Activated T-cell treated with anti-CD3 and anti-CD28 coated beads for 4 hours (primary cell): Measurements from ENCODE around the gene LRRC23.
A peak's percentile ranks its signal among the peaks of the same experiment; 100 is the strongest.

Source experiments
- DNase-seq: peaks from one replicate; pipeline ENCODE4 v3.0.0-alpha.2; 2020

LRRC23 gene

DNA sequence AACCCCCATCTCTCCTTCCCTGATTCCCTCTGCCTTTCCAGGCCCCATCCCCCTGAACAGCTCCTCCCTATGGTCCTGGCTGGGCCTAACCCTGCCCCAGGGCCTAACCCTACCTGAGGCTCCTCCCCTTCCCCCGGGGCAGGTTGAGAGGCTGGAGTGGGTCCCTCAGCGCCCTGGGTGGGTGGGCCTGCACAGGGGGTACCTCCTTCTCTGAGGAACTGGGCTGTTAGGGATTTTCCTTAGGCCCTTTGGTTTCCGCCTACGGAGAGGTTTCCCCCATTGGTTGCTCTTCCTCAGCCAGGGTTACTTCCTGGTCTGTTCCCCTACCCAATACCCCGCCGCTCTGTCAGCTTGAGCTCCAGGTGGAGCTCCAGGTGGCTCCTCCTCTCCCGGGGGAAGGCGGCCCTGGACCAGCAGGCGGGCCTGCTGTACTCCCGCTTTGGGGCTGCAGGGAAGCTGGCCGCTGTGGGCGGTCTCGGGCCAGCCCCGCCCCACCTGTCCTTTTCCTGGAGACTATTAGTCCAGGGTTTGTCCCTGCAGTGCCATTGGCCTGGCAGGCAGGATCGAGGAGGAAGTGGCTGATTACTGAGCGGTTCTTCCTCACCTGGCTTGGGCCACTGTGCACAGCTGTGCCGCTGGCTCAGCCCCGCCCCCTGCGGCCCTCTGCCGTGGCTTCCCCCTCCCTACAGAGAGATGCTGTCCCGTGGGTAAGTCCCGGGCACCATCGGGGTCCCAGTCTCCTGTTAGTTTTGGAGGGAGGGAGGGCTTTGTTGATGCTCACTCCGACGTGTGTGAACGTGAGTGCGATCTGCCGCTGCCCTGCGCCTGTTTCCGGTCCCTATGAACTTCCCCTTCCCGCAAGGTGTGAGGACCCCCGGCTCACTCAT lies 41.7 kb downstream of the LRRC23 start:
- DNase-seq: no peak

DNA sequence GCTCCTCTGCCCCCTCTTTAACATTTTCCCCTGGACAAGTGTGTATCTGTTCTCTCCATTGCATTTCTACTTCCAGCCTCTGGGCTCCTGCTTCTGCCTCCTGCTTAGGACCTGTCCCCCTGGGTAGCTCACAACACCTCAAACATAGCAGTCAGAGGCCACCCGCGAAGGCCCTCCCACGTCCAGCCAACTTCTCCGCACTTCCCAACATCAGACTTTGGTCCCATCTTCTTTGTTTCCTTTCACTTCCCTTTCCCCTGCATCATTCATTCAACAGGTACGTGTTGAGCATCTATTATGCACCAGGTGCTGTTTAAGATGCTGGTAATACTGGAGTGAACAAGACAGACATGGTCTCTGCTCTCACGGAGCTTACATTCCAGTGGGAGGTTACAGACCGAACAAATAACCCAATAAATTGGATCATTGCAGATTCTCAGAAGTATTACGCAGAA lies 42.3 kb downstream of the LRRC23 start:
- no peak for DNase-seq

DNA sequence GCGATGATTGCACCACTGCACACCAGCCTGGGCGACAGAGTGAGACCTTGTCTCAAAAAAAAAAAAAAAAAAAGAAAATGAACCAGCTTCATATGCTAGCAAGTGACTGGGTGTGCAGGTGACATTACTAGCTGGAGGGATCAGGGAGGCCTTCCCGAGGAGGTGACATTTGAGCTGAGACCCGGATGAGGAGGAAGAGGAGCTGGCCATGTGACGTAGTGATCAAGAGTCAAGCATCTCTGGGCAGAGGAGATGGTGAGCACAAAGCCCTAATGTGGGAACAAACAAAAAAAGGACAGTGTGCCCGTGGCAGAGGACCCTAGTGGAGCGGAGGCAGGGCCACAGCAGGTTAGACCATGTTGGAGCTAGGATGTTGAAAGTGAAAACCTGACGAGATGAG lies 43.0 kb downstream of the LRRC23 start:
- DNase-seq: no peak

DNA sequence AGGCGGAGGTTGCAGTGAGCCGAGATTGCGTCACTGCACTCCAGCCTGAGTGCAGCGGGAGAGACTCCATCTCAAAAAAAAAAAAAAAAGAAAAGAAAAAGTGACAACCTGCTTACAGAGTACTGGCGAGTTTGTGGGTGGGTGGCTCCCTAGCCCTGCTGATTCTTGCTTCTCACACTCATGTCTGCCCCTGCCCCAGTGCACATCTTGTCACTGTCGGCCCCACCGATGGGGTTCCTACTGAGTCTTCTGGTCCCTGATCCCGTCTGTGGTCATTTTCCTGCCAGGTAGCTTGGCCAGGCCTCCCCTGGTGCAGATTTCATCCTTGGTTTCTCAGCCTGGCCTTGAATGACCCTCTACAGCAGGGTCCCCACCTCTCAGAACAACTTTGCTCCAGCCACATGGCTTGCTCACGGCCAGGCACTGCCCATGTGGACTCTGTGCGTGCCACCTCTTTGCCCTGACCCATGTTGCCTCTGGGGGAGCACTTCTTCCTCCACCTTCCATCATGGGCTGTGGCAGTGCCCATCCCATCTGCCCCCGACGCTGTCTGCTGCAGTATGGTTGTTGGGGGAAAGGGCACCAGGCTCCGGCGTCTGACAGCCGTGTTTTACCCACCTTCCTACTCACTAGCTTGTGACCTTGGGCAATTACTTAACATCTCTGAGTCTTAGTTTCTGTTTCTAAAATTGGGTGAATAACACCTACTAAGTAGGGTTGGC lies 44.4 kb downstream of the LRRC23 start:
- DNase-seq: no peak

DNA sequence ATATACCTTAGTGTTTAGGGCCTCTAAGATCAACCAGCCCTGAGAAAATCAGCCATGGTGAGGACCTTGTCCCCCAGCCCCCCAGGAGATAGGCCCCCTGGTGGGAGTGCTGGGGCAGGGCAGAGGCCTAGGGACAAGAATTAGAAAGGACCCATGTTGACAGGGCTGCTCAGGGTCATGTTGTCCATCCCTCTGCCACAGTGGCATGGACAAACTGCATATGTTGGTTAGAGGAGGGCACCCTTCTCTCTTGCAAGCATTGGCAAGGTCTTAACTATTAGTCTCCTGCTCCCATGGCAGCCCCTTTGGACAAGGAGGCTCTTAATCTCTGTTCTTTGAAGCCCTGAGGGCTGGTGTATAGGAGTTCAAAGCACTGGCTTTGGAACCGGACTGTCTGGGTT lies 45.8 kb downstream of the LRRC23 start:
- no peak for DNase-seq

DNA sequence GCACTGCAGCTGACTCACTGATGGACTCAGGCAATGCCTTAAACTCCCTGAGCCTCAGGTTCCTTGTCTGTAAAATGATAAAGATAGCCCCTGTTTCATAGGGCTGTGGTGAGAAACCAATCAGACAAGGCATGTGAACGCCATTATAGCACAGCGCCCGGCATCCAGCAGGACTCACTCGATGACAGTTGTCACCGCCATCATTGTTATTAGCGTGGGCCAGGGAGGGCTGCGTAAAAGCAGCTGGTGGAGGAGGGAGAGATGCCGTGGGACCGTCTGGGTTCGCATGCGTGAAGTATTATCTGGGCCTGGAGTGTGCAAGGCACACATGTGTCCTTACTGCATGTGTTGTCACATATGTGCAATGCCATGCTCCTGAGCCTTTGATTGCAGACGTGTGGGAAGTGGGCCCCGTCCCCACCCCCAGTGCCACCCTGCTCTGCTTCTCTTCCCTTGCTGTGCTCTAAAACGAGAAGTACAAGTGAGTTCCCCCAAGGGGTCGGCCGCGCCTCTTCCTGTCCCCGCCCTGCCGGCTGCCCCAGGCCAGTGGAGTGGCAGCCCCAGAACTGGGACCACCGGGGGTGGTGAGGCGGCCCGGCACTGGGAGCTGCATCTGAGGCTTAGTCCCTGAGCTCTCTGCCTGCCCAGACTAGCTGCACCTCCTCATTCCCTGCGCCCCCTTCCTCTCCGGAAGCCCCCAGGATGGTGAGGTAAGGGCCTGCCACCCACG lies 46.4 kb downstream of the LRRC23 start, which contains the start of gene PTPN6:
Gene PTPN6 (plus strand): TSS at position 546 of the 730 bp plus-strand sequence. CDS start 157 bp downstream, at position 703.
- no peak for DNase-seq

DNA sequence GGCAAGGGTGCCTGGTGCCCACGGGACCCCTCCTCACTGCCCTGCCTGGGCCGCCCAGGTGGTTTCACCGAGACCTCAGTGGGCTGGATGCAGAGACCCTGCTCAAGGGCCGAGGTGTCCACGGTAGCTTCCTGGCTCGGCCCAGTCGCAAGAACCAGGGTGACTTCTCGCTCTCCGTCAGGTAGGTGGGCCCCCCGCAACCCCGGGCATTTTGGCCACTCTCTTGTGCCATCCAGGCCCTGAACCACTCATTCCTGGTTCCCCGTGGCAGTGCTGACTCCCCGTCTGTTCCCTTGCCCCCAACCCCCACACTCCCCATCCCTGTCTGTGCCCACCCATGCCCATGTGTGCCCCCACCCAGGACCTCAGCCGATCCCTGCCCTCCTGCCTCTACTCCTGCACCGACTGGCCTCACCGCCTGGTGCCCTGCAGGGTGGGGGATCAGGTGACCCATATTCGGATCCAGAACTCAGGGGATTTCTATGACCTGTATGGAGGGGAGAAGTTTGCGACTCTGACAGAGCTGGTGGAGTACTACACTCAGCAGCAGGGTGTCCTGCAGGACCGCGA lies 47.0 kb downstream of the LRRC23 start:
- no peak for DNase-seq

DNA sequence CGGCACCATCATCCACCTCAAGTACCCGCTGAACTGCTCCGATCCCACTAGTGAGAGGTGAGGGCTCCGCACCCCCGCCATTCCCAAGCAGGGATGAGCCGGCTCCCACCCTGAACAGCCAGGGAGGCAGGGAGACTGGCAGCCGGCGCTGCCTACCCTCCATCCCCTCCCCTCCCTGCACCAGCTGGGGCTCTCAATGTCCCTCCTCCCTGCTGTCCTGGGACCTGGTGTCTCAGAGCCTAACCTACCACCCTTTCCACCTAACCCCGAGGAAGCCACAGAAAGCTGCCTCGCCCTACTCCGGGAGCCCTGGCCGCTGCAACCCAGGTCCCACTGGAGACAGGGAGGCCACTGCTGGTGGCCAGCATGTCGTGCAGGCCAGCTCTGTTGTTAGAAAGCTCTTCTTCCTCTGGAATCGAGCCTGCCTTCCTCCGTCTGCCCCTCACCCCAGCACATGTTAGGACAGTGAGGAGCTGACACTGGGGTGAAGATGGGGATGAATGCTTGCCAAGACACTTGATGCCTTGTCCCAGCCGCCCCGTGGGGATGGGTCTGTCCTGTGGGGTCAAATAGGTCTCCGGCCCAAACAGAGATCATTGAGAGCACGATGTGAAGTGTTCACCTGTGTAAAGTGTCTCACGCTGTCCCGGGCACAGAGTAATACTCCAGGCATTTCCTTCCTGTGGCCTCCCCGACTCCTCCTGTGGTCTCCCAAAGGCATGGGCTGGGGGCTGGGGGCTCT lies 47.7 kb downstream of the LRRC23 start:
- DNase-seq: no peak

DNA sequence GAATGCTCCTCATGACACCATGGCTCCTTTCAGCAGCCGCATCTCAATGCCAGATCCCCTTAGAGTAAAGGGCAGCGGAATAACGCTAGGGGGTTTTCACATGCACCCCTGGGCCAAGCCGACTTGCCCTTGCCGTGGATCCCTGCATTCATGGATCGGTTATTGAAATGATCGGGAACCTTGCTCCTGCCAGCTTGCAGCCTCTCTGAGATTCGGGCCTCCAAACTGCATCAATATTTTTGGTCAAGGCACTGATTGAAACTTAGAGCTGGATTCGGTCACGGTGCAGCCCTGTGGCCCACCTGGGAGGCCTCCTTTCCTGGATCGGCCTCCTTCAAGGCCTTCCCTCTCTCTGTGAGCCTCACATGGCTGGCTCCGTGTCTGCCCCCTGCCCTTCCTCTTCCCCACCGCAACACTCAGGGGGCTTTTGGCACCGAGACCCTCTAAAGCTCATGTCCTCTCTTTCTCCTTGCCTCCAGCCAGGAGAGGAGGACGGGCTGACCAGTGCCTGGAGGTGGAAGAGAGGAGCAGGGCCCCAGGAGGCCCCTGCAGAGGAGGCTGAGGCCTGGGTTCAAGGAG lies 48.3 kb downstream of the LRRC23 start:
- no peak for DNase-seq

DNA sequence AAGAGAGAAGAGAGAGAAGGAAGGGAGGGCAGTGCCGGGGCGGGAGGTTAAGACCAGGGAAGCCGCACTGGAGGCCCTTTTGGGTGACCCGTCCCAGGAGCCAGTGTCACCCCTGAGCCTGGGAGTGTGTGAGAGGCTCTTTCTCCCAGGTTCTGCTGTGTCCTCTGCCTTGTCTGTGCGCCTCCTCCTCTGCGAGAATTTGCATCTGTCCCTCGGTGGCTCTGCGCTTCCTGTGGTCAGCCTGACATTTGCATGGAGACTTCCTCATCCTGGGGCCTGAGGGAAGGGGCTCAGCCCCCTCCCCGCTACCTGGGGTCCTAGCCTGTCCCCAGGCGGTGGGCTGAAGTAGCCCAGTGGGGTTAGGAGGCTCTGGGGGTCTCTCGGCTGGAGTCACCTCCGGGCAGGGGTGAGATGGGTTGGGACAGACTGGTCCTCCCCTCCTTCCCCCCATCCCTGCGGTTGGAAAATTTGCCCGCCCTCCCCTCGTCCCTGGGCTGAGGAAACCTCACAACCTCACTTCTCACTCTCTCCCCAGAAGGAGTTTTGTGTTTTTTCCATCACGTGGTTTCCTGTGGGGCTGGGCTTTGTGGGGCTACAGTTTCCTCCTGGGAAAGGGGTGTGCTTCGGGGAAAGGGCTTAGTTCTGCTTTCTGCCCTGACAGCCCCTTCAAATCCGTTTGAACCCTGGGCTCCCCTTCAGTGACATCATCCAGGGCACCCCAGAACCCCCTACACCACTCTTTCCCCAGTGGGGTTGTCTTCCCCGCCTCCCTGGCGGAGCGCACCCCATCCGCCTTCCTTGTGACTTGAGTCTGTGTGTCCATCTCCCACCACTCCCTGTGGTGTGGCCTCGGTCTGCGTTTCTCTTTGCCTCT lies 49.1 kb downstream of the LRRC23 start:
- peak; percentile 84 for DNase-seq

DNA sequence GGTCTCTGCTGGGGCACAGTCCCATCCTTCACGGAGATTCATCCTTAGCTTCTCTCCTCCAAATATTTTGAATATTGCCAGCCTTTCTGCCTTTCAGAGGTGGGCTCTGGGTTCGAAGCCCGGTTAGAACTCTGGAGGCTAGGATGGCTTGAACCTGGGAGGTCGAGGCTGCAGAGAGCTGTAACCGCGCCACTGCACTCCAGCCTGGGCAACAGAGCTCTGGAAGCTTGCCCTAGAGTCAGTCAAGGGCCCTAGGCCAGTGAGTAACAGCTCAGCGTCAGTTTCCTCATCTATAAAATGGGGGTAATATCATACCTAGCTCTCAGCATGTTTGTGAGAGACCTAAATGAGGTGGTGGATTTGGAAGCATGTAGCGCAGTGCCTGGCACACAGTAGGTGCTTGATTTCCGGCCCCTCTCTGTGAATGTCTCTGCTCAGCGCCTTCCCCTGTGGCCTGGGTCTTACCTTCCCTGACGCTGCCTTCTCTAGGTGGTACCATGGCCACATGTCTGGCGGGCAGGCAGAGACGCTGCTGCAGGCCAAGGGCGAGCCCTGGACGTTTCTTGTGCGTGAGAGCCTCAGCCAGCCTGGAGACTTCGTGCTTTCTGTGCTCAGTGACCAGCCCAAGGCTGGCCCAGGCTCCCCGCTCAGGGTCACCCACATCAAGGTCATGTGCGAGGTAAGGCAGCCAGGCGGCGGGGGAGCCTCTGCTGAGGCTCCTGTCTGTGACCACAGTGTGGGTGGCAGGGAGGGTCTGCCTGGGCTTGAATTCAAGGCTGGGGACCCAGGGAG lies 49.9 kb downstream of the LRRC23 start:
- DNase-seq: no peak

DNA sequence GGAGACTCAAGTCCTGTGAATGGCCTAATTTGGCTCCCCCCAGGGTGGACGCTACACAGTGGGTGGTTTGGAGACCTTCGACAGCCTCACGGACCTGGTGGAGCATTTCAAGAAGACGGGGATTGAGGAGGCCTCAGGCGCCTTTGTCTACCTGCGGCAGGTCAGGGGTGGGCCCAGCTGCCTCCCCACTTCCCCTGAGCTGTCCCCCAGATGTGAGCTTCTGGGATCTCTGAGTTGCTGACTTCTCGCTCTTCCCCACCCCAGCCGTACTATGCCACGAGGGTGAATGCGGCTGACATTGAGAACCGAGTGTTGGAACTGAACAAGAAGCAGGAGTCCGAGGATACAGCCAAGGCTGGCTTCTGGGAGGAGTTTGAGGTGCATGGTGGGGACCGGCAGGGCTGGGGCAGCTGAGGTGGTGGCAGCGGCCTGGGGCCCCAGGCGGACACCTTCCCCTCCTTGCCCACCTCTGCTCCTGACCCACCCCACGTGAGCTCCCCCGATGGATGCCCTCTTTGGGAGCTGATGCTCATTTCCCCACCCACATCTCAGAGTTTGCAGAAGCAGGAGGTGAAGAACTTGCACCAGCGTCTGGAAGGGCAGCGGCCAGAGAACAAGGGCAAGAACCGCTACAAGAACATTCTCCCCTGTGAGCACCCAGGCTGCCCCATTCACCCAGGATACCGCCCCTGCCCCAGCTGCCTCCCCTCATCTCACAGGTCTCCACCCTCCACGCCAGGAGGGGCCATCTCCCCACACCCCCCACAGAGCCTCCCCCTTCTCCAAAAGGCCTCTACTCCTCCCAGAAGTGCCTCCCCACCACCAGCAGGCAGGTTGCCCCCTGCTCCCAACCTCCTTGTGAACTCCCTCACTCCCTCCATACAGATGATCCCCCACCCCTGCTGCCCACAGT lies 50.7 kb downstream of the LRRC23 start:
- no peak for DNase-seq

DNA sequence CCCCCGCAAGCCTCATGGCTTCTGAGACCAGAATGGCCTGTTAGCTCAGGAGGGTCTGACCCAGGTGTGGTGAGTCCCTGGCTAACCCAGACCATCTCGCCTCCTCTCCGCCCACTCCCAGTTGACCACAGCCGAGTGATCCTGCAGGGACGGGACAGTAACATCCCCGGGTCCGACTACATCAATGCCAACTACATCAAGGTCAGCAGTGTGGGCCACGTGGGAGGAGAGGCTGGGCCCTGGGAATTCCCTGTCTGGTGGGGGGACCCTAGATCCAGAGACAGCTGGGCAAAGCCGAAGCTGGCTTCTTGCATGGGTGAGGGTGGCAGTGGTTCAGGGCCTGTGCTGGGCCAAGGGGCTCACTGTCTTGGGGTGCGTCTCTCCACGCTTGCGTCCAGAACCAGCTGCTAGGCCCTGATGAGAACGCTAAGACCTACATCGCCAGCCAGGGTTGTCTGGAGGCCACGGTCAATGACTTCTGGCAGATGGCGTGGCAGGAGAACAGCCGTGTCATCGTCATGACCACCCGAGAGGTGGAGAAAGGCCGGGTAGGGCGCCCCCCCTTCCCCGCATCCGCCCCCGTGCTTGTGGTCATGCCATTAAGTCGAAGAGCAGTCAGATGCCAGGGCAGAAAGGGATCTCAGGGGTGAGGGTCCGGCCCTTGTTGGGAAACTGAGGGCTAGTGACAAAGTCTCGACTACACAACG lies 51.6 kb downstream of the LRRC23 start:
- no peak for DNase-seq

DNA sequence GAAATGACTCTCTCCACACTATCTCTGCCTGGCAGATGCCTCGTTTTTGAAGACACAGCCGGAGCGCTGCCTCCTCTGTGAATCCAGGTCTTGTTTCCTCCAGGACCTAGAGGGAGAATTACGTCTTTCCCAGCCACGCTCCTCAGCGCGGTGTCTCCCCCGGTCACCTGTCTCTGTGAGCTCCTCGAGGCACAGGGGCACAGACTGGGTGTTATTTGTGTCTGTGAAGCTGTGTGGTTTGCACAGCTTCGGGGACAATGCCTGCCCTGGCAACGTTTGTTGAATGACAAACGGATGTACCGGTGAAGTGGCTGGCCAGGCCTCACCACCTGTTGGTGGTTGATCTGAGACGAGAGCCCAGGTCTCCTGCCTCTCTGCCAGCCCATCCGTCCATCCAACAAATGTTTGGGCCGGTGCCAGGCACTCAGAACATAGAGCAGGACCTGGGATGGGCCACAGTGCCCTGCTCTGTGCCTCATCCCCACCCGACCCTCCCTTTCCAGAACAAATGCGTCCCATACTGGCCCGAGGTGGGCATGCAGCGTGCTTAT lies 52.6 kb downstream of the LRRC23 start:
- DNase-seq: no peak

DNA sequence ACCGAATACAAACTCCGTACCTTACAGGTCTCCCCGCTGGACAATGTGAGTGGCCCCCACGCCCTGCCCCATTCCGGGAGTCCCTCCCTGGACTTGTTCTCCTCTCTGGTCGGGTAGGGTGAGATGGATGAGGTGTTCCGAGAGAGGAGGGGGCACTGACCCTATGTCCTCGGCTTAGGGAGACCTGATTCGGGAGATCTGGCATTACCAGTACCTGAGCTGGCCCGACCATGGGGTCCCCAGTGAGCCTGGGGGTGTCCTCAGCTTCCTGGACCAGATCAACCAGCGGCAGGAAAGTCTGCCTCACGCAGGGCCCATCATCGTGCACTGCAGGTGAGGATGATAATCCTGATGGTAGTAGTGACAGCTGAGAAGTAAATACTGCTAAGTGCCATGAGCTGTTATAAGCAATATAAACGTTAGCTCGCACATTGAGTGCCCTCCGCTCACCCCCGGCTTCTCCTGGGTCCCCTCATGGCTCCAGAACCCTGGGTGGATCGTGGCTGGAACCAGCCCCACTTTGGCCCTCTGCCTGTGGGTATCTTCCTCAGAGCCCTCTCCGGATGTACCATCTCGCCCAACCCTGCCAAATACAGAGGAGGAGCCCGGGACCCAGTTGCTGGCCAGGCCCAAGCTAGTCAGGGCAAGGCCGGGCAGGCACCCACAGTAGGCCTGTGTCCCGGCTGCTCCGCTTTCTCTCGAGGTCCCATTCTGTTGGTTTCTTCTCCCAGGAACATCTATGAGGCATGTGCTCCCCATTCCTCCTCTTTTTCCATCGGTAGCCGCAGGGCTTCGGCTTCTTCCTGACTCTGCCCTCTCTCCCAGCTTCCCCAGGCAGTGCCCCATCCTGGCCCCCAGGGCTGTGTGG lies 53.4 kb downstream of the LRRC23 start:
- no peak for DNase-seq

DNA sequence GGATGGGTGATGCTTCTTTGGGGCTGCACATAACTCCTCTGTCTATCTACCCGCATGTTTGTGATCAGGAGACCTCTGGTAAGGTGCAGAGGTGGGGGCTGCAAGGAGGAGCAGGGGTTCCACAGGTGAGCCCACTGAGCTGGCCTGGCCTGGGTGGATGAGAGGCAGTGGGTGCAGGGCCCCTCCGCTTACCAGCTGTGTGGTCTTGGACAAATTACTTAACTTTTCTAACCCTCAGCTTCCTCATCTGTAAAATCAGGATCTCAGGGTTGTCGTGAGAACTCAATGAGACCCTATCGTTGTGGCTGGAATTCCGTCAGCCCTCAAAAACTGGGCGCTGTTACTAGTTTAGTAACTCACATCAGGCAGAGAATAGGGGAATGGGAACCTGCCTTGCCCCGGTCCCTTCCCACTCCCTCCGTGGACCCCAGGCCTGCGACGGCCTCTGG lies 54.0 kb downstream of the LRRC23 start:
- DNase-seq: no peak
